Astrocyte of the cerebellum (primary cell): ENCODE data around the gene TMEM117.

Experiments
- DNase-seq: peaks from one replicate; pipeline ENCODE4 v3.0.0-alpha.2; 2011; ENCODE audit warnings: low read depth
- H3K4me3 ChIP-seq: 2 replicates; pipeline ENCODE4 v1.5.1; 2011; ENCODE audit warnings: mild to moderate bottlenecking, low read depth, low read length, moderate library complexity
- in situ Hi-C: cut with HindIII; loops from 2 replicates; pipeline ENCODE4 v1.10.0; 2017; ENCODE audit warnings: low sequenced_read_pairs
- TF ChIP-seq, protein P1 (sequence below): IDR thresholded peaks from 2 replicates; pipeline ENCODE4 v1.5.1; 2012; ENCODE audit warnings: low read length, low read depth, moderate library complexity, mild to moderate bottlenecking; ENCODE audit errors: missing control alignments

Gene TMEM117

DNA sequence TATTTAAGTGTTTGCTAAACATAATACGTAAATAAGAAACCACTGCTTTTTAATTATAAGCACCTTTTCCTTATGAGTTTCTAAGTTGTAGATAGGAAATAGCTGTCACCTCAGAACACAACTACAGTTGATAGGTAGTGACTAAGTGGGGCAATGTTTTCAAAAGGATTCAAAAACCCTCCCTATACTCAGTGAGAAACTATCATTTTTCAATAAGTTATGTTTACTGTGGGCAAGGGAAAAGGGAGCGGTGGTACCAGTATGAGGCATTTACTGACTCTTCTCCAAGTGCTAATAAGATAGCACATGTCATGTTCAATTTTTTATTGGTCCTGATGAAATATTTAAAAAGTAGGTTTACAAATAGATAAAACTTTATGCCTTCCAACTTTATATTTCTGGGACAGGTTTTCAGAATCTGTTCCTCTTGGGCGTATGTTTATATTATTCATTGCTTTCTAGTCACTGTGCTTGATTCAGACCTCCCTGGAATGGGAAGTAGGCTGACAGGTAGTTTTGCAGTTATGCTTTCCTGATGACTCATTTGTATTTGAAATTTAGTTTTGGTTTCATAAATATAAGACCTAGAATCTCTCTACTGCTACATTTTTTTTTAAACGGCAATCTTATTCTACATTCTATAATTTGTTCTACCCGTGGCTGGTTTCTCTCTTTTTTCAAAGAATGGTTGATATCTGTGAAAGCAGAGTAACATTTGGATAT lies 153.1 kb downstream of the TMEM117 start:
- DNase-seq = no peak
- in situ Hi-C loops = no loop called here
- TF ChIP-seq, protein P1, sequence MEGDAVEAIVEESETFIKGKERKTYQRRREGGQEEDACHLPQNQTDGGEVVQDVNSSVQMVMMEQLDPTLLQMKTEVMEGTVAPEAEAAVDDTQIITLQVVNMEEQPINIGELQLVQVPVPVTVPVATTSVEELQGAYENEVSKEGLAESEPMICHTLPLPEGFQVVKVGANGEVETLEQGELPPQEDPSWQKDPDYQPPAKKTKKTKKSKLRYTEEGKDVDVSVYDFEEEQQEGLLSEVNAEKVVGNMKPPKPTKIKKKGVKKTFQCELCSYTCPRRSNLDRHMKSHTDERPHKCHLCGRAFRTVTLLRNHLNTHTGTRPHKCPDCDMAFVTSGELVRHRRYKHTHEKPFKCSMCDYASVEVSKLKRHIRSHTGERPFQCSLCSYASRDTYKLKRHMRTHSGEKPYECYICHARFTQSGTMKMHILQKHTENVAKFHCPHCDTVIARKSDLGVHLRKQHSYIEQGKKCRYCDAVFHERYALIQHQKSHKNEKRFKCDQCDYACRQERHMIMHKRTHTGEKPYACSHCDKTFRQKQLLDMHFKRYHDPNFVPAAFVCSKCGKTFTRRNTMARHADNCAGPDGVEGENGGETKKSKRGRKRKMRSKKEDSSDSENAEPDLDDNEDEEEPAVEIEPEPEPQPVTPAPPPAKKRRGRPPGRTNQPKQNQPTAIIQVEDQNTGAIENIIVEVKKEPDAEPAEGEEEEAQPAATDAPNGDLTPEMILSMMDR = no peak
- H3K4me3 ChIP-seq = no peak overlapping the region

- TF ChIP-seq, protein P1 = no peak
- no peak for DNase-seq
- no peak overlapping the region for H3K4me3 ChIP-seq
- in situ Hi-C loops = no loop called here
Measured at GRCh38 chr12:43992856-43993255, 157.0 kb downstream of the TMEM117 start.

DNA sequence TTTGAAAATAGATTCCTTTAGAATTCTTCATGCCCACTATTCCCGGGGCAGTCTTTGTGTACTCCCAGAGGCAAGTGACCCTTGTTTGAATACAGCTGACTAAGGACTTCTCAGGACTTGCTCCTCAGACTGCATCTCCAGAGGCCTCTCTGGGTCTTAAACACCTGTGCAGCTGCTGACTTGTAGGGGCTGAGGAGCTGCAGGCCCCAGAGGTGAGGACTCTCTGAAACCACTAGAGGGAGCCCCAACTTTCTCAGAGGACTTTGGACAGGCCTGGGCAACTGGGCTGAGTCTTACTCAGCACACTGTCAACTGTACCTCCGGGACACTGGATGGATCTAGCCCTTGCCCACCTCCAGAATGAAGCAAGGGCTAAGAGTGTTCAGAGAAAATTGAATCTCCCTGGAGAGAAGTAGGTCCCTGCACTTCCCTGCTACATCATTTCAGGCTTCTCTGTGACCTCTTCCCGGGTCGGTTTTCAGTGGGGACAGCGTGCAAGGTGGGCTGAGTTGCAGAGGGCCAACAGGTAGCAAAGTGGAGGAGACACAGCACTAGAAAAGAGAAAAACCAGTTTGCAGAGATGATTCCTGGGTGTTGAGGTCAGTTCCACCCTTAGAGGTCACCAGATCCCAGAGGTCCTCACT lies 164.6 kb downstream of the TMEM117 start:
- H3K4me3 ChIP-seq = no peak overlapping the region
- in situ Hi-C loops = no loop called here
- TF ChIP-seq, protein P1 = peak; percentile 53
- no peak for DNase-seq

DNA sequence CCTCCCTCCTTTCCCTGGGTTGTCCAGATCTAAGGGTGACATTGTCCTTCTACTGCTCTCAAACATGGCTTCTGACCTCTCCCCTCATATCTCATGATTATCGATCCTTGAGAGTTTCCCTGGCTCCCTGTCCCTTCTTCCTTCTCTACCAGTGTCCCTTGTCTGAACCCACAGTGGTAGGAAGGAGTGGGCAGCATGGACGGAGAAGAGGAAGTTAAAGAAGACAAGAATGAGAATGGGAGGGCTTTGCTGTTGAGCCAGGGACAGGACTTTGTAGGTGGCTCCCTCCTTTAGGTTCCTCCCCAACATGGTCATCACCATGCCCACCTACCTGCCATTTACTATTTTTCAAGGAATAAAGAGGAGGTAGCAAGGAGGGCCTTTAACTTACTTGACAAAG lies 166.7 kb downstream of the TMEM117 start:
- in situ Hi-C loops = no loop called here
- no peak overlapping the region for H3K4me3 ChIP-seq
- TF ChIP-seq, protein P1 = no peak
- DNase-seq = no peak

GRCh38 chr12:44003721-44004120 lies 167.8 kb downstream of the TMEM117 start:
- H3K4me3 ChIP-seq = no peak overlapping the region
- no peak for DNase-seq
- TF ChIP-seq, protein P1 = no peak
- in situ Hi-C loops = no loop called here

- H3K4me3 ChIP-seq = no peak overlapping the region
- TF ChIP-seq, protein P1 = peak; percentile 40
- in situ Hi-C loops = no loop called here
- peak; percentile 49 for DNase-seq
Measured at GRCh38 chr12:44015333-44015941, 179.6 kb downstream of the TMEM117 start.
